ENCODE data around the gene KRT76. TPM values are rescaled to one million over a fixed set of nuclear protein-coding genes. Genes with fewer than 3 reads are reported as not detected.

The KRT76 gene
- total and polyA plus RNA-seq, 10 of the 15 experiments (the other 5 are each of a cell fraction or from before 2014, with no cell fraction given), result not detected

DNA sequence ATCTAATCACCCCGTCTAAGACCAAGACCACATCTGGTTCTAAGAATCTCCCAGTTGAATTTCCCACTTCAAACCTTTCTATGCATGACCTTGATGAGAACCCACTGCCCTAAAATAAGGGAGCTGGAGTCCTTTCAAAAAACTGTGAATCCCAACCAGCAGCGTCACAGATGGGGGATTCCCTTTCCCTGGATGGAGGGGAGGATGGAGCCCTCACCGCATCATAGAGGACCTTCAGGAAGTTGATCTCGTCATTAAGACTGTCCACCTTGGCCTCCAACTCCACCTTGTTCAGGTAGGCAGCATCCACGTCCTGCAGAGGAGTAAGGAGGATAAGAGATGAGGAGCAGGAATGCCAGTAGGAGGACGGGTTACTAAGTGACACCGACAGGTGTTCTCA lies 32.0 kb upstream of the KRT76 start:
- no peak for FAIRE-seq
- Histone ChIP-seq H2AFZ (ENCODE audit: control insufficient read depth, low read depth, low read length) (no peak overlapping the region), H3K4me1 (ENCODE audit: control insufficient read depth, insufficient read depth, low read length) (no peaks in the 10 kb centered on the region), H3K4me3 (no peak overlapping the region), H3K36me3 (ENCODE audit: control insufficient read depth in 2 of 2, insufficient read depth in 2 of 2, low read length in 1 of 2) (no peaks in the 10 kb centered on the region), H3K27me3 (replicated peaks in 1 of 2; ENCODE audit: control insufficient read depth in 2 of 2, insufficient read depth in 2 of 2, low read length in 1 of 2) (peaks cover 0 to 5% of the 10 kb centered on the region in 2 experiments; a peak in 2 of 4 replicates), H3K27ac (ENCODE audit: control insufficient read depth, insufficient read depth) (no peak overlapping the region), H4K20me1 (ENCODE audit: control insufficient read depth, insufficient read depth) (no peaks in the 10 kb centered on the region), H3K9me3 (replicated peaks; ENCODE audit: control insufficient read depth, insufficient read depth, low read length) (no peaks in the 10 kb centered on the region), H3K4me2 (ENCODE audit: control insufficient read depth, insufficient read depth) (no peak overlapping the region), H3K79me2 (ENCODE audit: control insufficient read depth, insufficient read depth, low read length) (no peaks in the 10 kb centered on the region), H3K9ac (ENCODE audit: control insufficient read depth, insufficient read depth, low read length) (no peak overlapping the region)
- no peak for DNase-seq (ENCODE audit: low read depth, low spot score)
- RAD21 ChIA-PET (ENCODE audit: unreplicated experiment), result no interaction called here
- POLR2A ChIA-PET, result no interaction called here
- TF ChIP-seq ETV6 (conservative IDR thresholded peaks at IDR 0.05 in 1 of 2, IDR thresholded peaks at IDR 0.05 in 1 of 2; ENCODE audit: borderline replicate concordance in 1 of 2, low read depth in 1 of 2), result no peak
- in situ Hi-C loops (cut with MboI), result no loop called here
- BruUV-seq (replicated peaks), result no TSS peak
- intact Hi-C loops (cut with micrococcal nuclease; ENCODE audit: unreplicated experiment), result no loop called here
- 28% methylated on average over 7 of the region's 7 CpGs for WGBS (ENCODE audit: insufficient coverage, insufficient replicate concordance, low lambda C conversion rate, missing lambda C conversion rate)
- SMC1A ChIA-PET (ENCODE audit: uncharacterized antibody, unreplicated experiment), result no interaction called here
- no peak for ATAC-seq
- CTCF ChIA-PET, result no interaction called here

GRCh38 chr12:52808573-52809160 lies 31.5 kb upstream of the KRT76 start:
- in situ Hi-C loops (cut with MboI) (no loop called here), intact Hi-C loops (cut with micrococcal nuclease; ENCODE audit: unreplicated experiment) (no loop called here)
- H3K4me1 ChIP-seq (ENCODE audit: control insufficient read depth, insufficient read depth, low read length), result no peaks in the 10 kb centered on the region
- no peak for ATAC-seq
- H4K20me1 ChIP-seq (ENCODE audit: control insufficient read depth, insufficient read depth), result no peaks in the 10 kb centered on the region
- ChIA-PET CTCF (no interaction called here), SMC1A (ENCODE audit: uncharacterized antibody, unreplicated experiment) (no interaction called here), POLR2A (no interaction called here), RAD21 (ENCODE audit: unreplicated experiment) (no interaction called here)
- DNase-seq (ENCODE audit: low read depth, low spot score), result no peak
- no peaks in the 10 kb centered on the region for H3K36me3 ChIP-seq (ENCODE audit: control insufficient read depth in 2 of 2, insufficient read depth in 2 of 2, low read length in 1 of 2)
- no peak overlapping the region for H2AFZ ChIP-seq (ENCODE audit: control insufficient read depth, low read depth, low read length)
- no peak overlapping the region for H3K4me3 ChIP-seq
- H3K9ac ChIP-seq (ENCODE audit: control insufficient read depth, insufficient read depth, low read length), result no peak overlapping the region
- FAIRE-seq, result no peak
- no peak overlapping the region for H3K27ac ChIP-seq (ENCODE audit: control insufficient read depth, insufficient read depth)
- peaks cover 0 to 3% of the 10 kb centered on the region in 2 experiments; a peak in 2 of 4 replicates for H3K27me3 ChIP-seq (replicated peaks in 1 of 2; ENCODE audit: control insufficient read depth in 2 of 2, insufficient read depth in 2 of 2, low read length in 1 of 2)
- 41% methylated on average over 8 of the region's 8 CpGs for WGBS (ENCODE audit: insufficient coverage, insufficient replicate concordance, low lambda C conversion rate, missing lambda C conversion rate)
- no TSS peak for BruUV-seq (replicated peaks)
- H3K79me2 ChIP-seq (ENCODE audit: control insufficient read depth, insufficient read depth, low read length), result no peaks in the 10 kb centered on the region
- H3K4me2 ChIP-seq (ENCODE audit: control insufficient read depth, insufficient read depth), result no peak overlapping the region
- TF ChIP-seq CHD4 (IDR thresholded peaks at IDR 0.05), result no peak
- TF ChIP-seq NR2C1 (IDR thresholded peaks at IDR 0.05), result no peak
- TF ChIP-seq FOS (IDR thresholded peaks at IDR 0.05; ENCODE audit: borderline replicate concordance, extremely low read depth, insufficient read length), result no peak
- TF ChIP-seq YBX1 (IDR thresholded peaks at IDR 0.05), result no peak
- TF ChIP-seq ATF2 (IDR thresholded peaks at IDR 0.05; ENCODE audit: low read length), result no peak
- TF ChIP-seq CTCF (IDR thresholded peaks at IDR 0.05 in 2 of 3, conservative IDR thresholded peaks at IDR 0.05 in 1 of 3; ENCODE audit: control insufficient read depth in 2 of 3, extremely low read depth in 1 of 3, insufficient read depth in 1 of 3, low read depth in 3 of 3, low read length in 3 of 3), result no peak
- TF ChIP-seq NFXL1 (IDR thresholded peaks at IDR 0.05; ENCODE audit: borderline replicate concordance), result no peak
- no peak for TF ChIP-seq FOXK2 (IDR thresholded peaks at IDR 0.05)
- no peaks in the 10 kb centered on the region for H3K9me3 ChIP-seq (replicated peaks; ENCODE audit: control insufficient read depth, insufficient read depth, low read length)

All from GM12878 (cell line).